Measurements from ENCODE around the gene PRKCA. TPM values are rescaled to one million over a fixed set of nuclear protein-coding genes. Genes with fewer than 3 reads are reported as not detected.

Gene PRKCA
- total RNA-seq, 4 donors from 2014 or later = 3.9 to 12.1 (median 7.0) TPM

GRCh38 chr17:66675273-66675990, 373.0 kb downstream of the PRKCA start:
- TF ChIP-seq CTCF (IDR thresholded peaks at IDR 0.05; ENCODE audit: low read depth) = no peak

GRCh38 chr17:66675991-66676371, 373.6 kb downstream of the PRKCA start:
- no peak for TF ChIP-seq CTCF (IDR thresholded peaks at IDR 0.05; ENCODE audit: low read depth)

- no peak for TF ChIP-seq CTCF (IDR thresholded peaks at IDR 0.05; ENCODE audit: low read depth)
Measured at GRCh38 chr17:66676421-66676820, 374.0 kb downstream of the PRKCA start.

- TF ChIP-seq CTCF (IDR thresholded peaks at IDR 0.05; ENCODE audit: low read depth) = no peak
Measured at GRCh38 chr17:66677201-66677981, 375.0 kb downstream of the PRKCA start.

GRCh38 chr17:66678061-66678460, 375.6 kb downstream of the PRKCA start:
- TF ChIP-seq CTCF (IDR thresholded peaks at IDR 0.05; ENCODE audit: low read depth) = no peak

GRCh38 chr17:66678827-66679226, 376.4 kb downstream of the PRKCA start:
- TF ChIP-seq CTCF (IDR thresholded peaks at IDR 0.05; ENCODE audit: low read depth) = no peak
